Measurements from ENCODE around the gene PTPN1. TPM values are rescaled to one million over a fixed set of nuclear protein-coding genes. Genes with fewer than 3 reads are reported as not detected.

PTPN1 gene
- total RNA-seq, 1 experiment from 2014 or later: 30.8 TPM

DNA sequence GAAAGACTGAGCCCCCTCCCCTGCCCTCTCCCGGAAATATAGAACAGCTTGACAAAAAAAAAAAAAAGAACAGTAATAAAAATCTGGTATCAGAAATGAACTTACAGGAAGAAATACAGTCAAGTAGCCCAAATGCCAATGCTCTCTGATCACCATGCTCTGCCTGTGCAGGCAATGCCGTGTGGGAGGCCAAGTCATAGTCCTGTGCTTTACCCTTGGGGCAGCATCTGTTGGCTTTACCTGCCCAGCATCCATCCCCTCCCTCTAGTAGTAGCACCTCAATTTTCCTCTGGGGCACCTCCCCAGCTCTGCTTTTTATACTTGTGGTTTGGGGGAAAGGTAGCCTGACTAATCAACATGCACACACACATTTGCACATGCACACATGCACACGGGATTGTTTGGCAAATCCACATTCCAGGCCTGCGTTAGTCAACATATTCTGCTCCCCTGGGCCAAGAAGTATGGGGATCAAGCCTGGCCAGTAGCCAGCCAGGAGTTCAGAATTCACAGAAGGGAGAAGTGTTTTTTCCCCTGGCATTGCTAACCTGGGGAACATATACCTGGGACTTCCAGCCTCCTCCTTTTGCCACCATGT, 111.0 kb downstream of the PTPN1 start:
- Histone ChIP-seq H3K23ac (ENCODE audit: insufficient read length, low read depth, low read length) (no peak overlapping the region), H3K4ac (ENCODE audit: low read depth, low read length) (no peak overlapping the region), H2BK15ac (ENCODE audit: low read depth, low read length) (no peak overlapping the region), H2BK5ac (ENCODE audit: insufficient read length, low read length) (no peak overlapping the region), H4K8ac (replicated peaks; ENCODE audit: insufficient read length, low read depth, low read length) (no peak overlapping the region), H3T11ph (ENCODE audit: low read length) (no peak overlapping the region), H3K14ac (ENCODE audit: insufficient read depth, low read length) (no peak overlapping the region), H4K91ac (ENCODE audit: insufficient read length, low read depth, low read length) (no peak overlapping the region), H3K9me3 (ENCODE audit: control insufficient read depth, low read depth, low read length) (no peaks in the 10 kb centered on the region), H3K27ac (ENCODE audit: insufficient read length, low read depth, low read length) (no peak overlapping the region), H3K23me2 (ENCODE audit: insufficient read length, low read depth, low read length, poor library complexity, severe bottlenecking) (no peaks in the 10 kb centered on the region), H4K20me1 (ENCODE audit: control insufficient read depth, insufficient read depth, insufficient read length) (no peaks in the 10 kb centered on the region), H3K79me2 (ENCODE audit: insufficient read depth, low read length) (no peaks in the 10 kb centered on the region), H2AK5ac (ENCODE audit: insufficient read length, low read length) (no peak overlapping the region), H3K79me1 (ENCODE audit: insufficient read depth, low read depth, low read length, poor library complexity, severe bottlenecking) (no peaks in the 10 kb centered on the region), H3K27me3 (ENCODE audit: insufficient read depth, low read length) (no peaks in the 10 kb centered on the region), H3K4me2 (ENCODE audit: insufficient read depth, insufficient read length, low read length) (no peak overlapping the region), H3K9ac (ENCODE audit: extremely low read depth, insufficient read length, low read length) (no peak overlapping the region), H3K18ac (ENCODE audit: insufficient read length, low read depth, low read length) (no peak overlapping the region), H3K56ac (ENCODE audit: insufficient read length, low read depth, low read length) (no peak overlapping the region), H2BK12ac (ENCODE audit: insufficient read length, low read depth, low read length) (no peak overlapping the region), H3K4me1 (ENCODE audit: insufficient read depth, low read length) (no peaks in the 10 kb centered on the region; the same call in 1 of the 2 replicates), H2BK20ac (ENCODE audit: low read depth, low read length, poor library complexity, severe bottlenecking) (no peak overlapping the region), H2AFZ (ENCODE audit: low read length) (no peak overlapping the region), H2BK120ac (ENCODE audit: low read depth, low read length, poor library complexity, severe bottlenecking) (no peak overlapping the region), H4K5ac (ENCODE audit: insufficient read length, low read depth, low read length) (no peak overlapping the region)
- H3K4me3 Mint-ChIP-seq: no peak overlapping the region
- WGBS (ENCODE audit: extremely low coverage, insufficient read length, low lambda C conversion rate): no CpG with 5 or more reads among the region's 4 CpGs
- H3K9me3 Mint-ChIP-seq: peaks cover 6 to 12% of the 10 kb centered on the region in 2 experiments
- TF ChIP-seq, protein P1, sequence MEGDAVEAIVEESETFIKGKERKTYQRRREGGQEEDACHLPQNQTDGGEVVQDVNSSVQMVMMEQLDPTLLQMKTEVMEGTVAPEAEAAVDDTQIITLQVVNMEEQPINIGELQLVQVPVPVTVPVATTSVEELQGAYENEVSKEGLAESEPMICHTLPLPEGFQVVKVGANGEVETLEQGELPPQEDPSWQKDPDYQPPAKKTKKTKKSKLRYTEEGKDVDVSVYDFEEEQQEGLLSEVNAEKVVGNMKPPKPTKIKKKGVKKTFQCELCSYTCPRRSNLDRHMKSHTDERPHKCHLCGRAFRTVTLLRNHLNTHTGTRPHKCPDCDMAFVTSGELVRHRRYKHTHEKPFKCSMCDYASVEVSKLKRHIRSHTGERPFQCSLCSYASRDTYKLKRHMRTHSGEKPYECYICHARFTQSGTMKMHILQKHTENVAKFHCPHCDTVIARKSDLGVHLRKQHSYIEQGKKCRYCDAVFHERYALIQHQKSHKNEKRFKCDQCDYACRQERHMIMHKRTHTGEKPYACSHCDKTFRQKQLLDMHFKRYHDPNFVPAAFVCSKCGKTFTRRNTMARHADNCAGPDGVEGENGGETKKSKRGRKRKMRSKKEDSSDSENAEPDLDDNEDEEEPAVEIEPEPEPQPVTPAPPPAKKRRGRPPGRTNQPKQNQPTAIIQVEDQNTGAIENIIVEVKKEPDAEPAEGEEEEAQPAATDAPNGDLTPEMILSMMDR (conservative IDR thresholded peaks at IDR 0.05): no peak
- peaks cover 3 to 9% of the 10 kb centered on the region in 2 experiments for H3K4me1 Mint-ChIP-seq
- peaks cover 0 to 12% (median 2%) of the 10 kb centered on the region in 3 experiments; a peak in 5 of 7 replicates for H3K36me3 Mint-ChIP-seq (ENCODE audit: insufficient read depth in 1 of 3, low read depth in 3 of 3)
- H3K27ac Mint-ChIP-seq: no peak overlapping the region; a peak in 1 of 7 replicates
- no peaks in the 10 kb centered on the region; the same call in 1 of the 2 replicates for H3K27me3 Mint-ChIP-seq (ENCODE audit: low read depth)
- no peak for DNase-seq
